ENCODE measurements around the gene MYH7B. TPM values are rescaled to one million over a fixed set of nuclear protein-coding genes. Genes with fewer than 3 reads are reported as not detected.

Gene MYH7B
- total RNA-seq, 2 experiments from 2014 or later: 0.70 to 0.79 TPM

DNA sequence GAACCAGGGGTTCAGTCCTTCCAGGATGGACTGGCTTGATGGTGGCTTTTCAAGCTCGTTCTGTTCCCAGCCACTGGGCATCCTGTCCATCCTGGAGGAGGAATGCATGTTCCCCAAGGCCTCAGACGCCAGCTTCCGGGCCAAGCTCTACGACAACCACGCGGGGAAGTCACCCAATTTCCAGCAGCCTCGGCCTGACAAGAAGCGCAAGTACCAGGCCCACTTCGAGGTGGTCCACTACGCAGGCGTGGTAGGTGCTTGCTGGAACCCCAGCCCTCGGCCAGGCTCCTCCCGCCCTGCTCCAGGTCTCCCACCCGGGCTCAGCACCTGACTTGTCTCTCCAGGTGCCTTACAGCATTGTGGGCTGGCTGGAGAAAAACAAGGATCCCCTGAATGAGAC lies 34.0 kb downstream of the MYH7B start:
- Histone ChIP-seq H3K36me3 (ENCODE audit: insufficient read depth, low read length) (no peaks in the 10 kb centered on the region), H2AFZ (ENCODE audit: low read length) (no peak overlapping the region), H3K9me2 (ENCODE audit: insufficient read depth, low read length) (no peaks in the 10 kb centered on the region), H4K20me1 (ENCODE audit: insufficient read depth, low read length) (no peaks in the 10 kb centered on the region), H3K4me2 (ENCODE audit: low read length) (no peak overlapping the region), H3K27ac (ENCODE audit: low read depth, low read length, poor library complexity, severe bottlenecking) (no peak overlapping the region), H3K9me3 (ENCODE audit: low read length) (no peaks in the 10 kb centered on the region), H3K79me2 (ENCODE audit: insufficient read depth, low read depth, low read length) (no peaks in the 10 kb centered on the region), H3K4me3 (ENCODE audit: low read depth, low read length, poor library complexity, severe bottlenecking) (no peak overlapping the region), H3K4me1 (ENCODE audit: insufficient read depth, low read length, poor library complexity, severe bottlenecking) (no peaks in the 10 kb centered on the region)
- POLR2A ChIA-PET: no interaction called here
- intact Hi-C loops (cut with micrococcal nuclease; ENCODE audit: unreplicated experiment): no loop called here
- CTCF ChIA-PET (ENCODE audit: unreplicated experiment): no interaction called here
- no TSS peak for BruUV-seq (replicated peaks)
- DNase-seq (ENCODE audit: low spot score): no peak
- TF ChIP-seq, protein P1, sequence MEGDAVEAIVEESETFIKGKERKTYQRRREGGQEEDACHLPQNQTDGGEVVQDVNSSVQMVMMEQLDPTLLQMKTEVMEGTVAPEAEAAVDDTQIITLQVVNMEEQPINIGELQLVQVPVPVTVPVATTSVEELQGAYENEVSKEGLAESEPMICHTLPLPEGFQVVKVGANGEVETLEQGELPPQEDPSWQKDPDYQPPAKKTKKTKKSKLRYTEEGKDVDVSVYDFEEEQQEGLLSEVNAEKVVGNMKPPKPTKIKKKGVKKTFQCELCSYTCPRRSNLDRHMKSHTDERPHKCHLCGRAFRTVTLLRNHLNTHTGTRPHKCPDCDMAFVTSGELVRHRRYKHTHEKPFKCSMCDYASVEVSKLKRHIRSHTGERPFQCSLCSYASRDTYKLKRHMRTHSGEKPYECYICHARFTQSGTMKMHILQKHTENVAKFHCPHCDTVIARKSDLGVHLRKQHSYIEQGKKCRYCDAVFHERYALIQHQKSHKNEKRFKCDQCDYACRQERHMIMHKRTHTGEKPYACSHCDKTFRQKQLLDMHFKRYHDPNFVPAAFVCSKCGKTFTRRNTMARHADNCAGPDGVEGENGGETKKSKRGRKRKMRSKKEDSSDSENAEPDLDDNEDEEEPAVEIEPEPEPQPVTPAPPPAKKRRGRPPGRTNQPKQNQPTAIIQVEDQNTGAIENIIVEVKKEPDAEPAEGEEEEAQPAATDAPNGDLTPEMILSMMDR (conservative IDR thresholded peaks at IDR 0.05; ENCODE audit: low read length): no peak
- TF ChIP-seq EZH2phosphoT487 (IDR thresholded peaks at IDR 0.05; ENCODE audit: borderline replicate concordance, low read depth, low read length): no peak

DNA sequence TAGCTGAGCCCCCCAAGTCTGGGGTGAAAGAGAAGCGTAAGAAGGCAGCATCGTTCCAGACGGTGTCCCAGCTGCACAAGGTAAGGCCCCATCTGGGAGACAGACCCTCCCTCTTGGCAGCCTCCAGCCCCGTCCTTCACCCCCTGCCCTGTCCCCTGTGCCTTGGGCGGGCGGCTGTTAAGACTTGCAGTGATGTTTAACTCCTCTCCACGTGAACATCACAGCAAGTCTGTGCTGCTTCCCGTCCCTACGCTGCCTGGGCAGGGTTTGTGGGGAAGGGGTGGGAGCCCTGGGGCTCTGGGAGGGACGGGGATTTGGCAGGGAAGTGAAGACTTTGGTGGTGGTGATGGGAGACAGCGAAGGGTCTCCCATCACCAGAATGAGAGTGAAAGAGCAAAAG lies 34.6 kb downstream of the MYH7B start:
- CTCF ChIA-PET (ENCODE audit: unreplicated experiment): no interaction called here
- TF ChIP-seq, protein P1 (conservative IDR thresholded peaks at IDR 0.05; ENCODE audit: low read length): no peak
- TF ChIP-seq EZH2phosphoT487 (IDR thresholded peaks at IDR 0.05; ENCODE audit: borderline replicate concordance, low read depth, low read length): no peak
- Histone ChIP-seq H3K4me1 (ENCODE audit: insufficient read depth, low read length, poor library complexity, severe bottlenecking) (no peaks in the 10 kb centered on the region), H3K4me3 (ENCODE audit: low read depth, low read length, poor library complexity, severe bottlenecking) (no peak overlapping the region), H4K20me1 (ENCODE audit: insufficient read depth, low read length) (no peaks in the 10 kb centered on the region), H3K9me2 (ENCODE audit: insufficient read depth, low read length) (no peaks in the 10 kb centered on the region), H3K4me2 (ENCODE audit: low read length) (no peak overlapping the region), H2AFZ (ENCODE audit: low read length) (no peak overlapping the region), H3K9me3 (ENCODE audit: low read length) (no peaks in the 10 kb centered on the region), H3K79me2 (ENCODE audit: insufficient read depth, low read depth, low read length) (no peaks in the 10 kb centered on the region), H3K27ac (ENCODE audit: low read depth, low read length, poor library complexity, severe bottlenecking) (no peak overlapping the region), H3K36me3 (ENCODE audit: insufficient read depth, low read length) (no peaks in the 10 kb centered on the region)
- intact Hi-C loops (cut with micrococcal nuclease; ENCODE audit: unreplicated experiment): no loop called here
- POLR2A ChIA-PET: no interaction called here
- DNase-seq (ENCODE audit: low spot score): no peak
- no TSS peak for BruUV-seq (replicated peaks)

DNA sequence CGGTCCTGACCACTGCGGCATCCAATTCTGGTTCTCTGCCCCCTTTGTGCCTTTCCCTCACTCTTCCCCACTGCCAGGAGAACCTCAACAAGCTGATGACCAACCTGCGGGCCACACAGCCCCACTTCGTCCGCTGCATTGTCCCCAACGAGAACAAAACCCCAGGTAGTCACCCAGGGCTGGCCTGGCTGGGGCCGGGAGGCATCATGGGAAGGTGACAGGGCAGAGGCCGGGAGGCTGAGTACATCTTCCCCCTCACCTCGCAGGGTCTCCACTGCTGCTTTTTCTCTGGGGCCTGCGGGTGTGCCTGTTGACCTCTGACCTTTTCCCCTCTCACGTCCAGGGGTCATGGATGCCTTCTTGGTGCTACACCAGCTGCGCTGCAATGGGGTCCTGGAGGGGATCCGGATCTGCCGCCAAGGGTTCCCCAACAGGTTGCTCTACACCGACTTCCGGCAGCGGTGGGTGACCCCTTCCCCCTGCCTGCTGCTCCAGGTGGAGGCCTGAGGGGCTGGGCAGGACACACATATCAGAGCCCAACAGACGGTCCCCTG lies 35.1 kb downstream of the MYH7B start:
- no peak overlapping the region for H3K4me2 ChIP-seq (ENCODE audit: low read length)
- ChIA-PET CTCF (ENCODE audit: unreplicated experiment) (no interaction called here), POLR2A (no interaction called here)
- TF ChIP-seq, protein P1 (conservative IDR thresholded peaks at IDR 0.05; ENCODE audit: low read length): no peak
- TF ChIP-seq EZH2phosphoT487 (IDR thresholded peaks at IDR 0.05; ENCODE audit: borderline replicate concordance, low read depth, low read length): no peak
- H3K4me3 ChIP-seq (ENCODE audit: low read depth, low read length, poor library complexity, severe bottlenecking): no peak overlapping the region
- H3K27ac ChIP-seq (ENCODE audit: low read depth, low read length, poor library complexity, severe bottlenecking): no peak overlapping the region
- no peak overlapping the region for H2AFZ ChIP-seq (ENCODE audit: low read length)
- intact Hi-C loops (cut with micrococcal nuclease; ENCODE audit: unreplicated experiment): no loop called here
- no peaks in the 10 kb centered on the region for H3K79me2 ChIP-seq (ENCODE audit: insufficient read depth, low read depth, low read length)
- no peak for DNase-seq (ENCODE audit: low spot score)
- H3K9me2 ChIP-seq (ENCODE audit: insufficient read depth, low read length): no peaks in the 10 kb centered on the region
- H3K9me3 ChIP-seq (ENCODE audit: low read length): no peaks in the 10 kb centered on the region
- H4K20me1 ChIP-seq (ENCODE audit: insufficient read depth, low read length): no peaks in the 10 kb centered on the region
- no TSS peak for BruUV-seq (replicated peaks)
- no peaks in the 10 kb centered on the region for H3K4me1 ChIP-seq (ENCODE audit: insufficient read depth, low read length, poor library complexity, severe bottlenecking)
- H3K36me3 ChIP-seq (ENCODE audit: insufficient read depth, low read length): peaks cover 3% of the 10 kb centered on the region; the same call in 1 of the 2 replicates
